Nasal cavity respiratory epithelium epithelial cell of viscerocranial mucosa (primary cell): Measurements from ENCODE around the gene SAC3D1. TPM values are rescaled to one million over a fixed set of nuclear protein-coding genes. Genes with fewer than 3 reads are reported as not detected.

Experiments
- total RNA-seq: library from RNA; depleted of rRNA; stranded (reverse); fragments of >200 nt; gene quantifications from 2 replicates; pipeline ENCODE4 v1.2.3, GENCODE V29; 2014

Gene SAC3D1
- 10.1 and 12.0 TPM in 2 replicates for total RNA-seq

GRCh38 chr11:65040847-65041622, at the start of gene SAC3D1:
SAC3D1 (plus strand) TSS chr11:65041210; CDS start chr11:65041293, 83 bp downstream.

GRCh38 chr11:64996710-64997380, 44.2 kb upstream of the SAC3D1 start, which contains the start of gene BATF2:
BATF2 (minus strand) TSS chr11:64996971; CDS start chr11:64996914, 57 bp downstream.

GRCh38 chr11:65013888-65014725, 26.9 kb upstream of the SAC3D1 start, which contains the start of gene ARL2:
ARL2 (plus strand) TSS chr11:65014160; CDS start chr11:65014208, 48 bp downstream.

GRCh38 chr11:65027213-65028067, 13.6 kb upstream of the SAC3D1 start, which contains the start of gene SNX15:
SNX15 (plus strand) TSS chr11:65027439; CDS start chr11:65027538, 99 bp downstream.

GRCh38 chr11:65058419-65059054, 17.5 kb downstream of the SAC3D1 start, which contains the start of gene NAALADL1:
NAALADL1 (minus strand) TSS chr11:65058553; CDS start chr11:65058521, 32 bp downstream.

GRCh38 chr11:65083834-65084597, 43.0 kb downstream of the SAC3D1 start, which contains the start of the genes CDCA5 and ZFPL1:
CDCA5 (minus strand) TSS chr11:65084040; CDS start chr11:65083978, 62 bp downstream.
ZFPL1 (plus strand) TSS chr11:65084222; CDS start chr11:65084699, 477 bp downstream.

Other genes with a start within 250 kb of the SAC3D1 start
- gene MAP4K2, start 238.0 kb upstream of the SAC3D1 start, total RNA-seq = 7.5 and 14.8 TPM in 2 replicates
- 10.9 and 24.8 TPM in 2 replicates for gene MEN1, start 230.7 kb upstream of the SAC3D1 start, total RNA-seq
- 7.5 and 35.9 TPM in 2 replicates for gene CDC42BPG, start 196.6 kb upstream of the SAC3D1 start, total RNA-seq
- 34.2 and 92.9 TPM in 2 replicates for gene EHD1, start 162.6 kb upstream of the SAC3D1 start, total RNA-seq
- 6.2 and 15.4 TPM in 2 replicates for gene ATG2A, start 124.0 kb upstream of the SAC3D1 start, total RNA-seq
- 16.4 and 19.4 TPM in 2 replicates for gene PPP2R5B, start 116.5 kb upstream of the SAC3D1 start, total RNA-seq
- gene GPHA2, start 105.3 kb upstream of the SAC3D1 start, total RNA-seq = not detected in 2 replicates
- gene MAJIN, start 69.1 kb upstream of the SAC3D1 start, total RNA-seq = not detected in 2 replicates
- 0.34 and 0.57 TPM in 2 replicates for gene BATF2, start 44.2 kb upstream of the SAC3D1 start, total RNA-seq
- gene ARL2, start 27.1 kb upstream of the SAC3D1 start, total RNA-seq = 60.5 and 67.8 TPM in 2 replicates
- 14.6 and 19.8 TPM in 2 replicates for gene SNX15, start 13.8 kb upstream of the SAC3D1 start, total RNA-seq
- 5.8 and 7.2 TPM in 2 replicates for gene NAALADL1, start 17.3 kb downstream of the SAC3D1 start, total RNA-seq
- under 0.01 and 0.14 TPM in 2 replicates for gene CDCA5, start 42.8 kb downstream of the SAC3D1 start, total RNA-seq
- gene ZFPL1, start 43.0 kb downstream of the SAC3D1 start, total RNA-seq = 41.0 and 64.6 TPM in 2 replicates
- 97.1 and 98.5 TPM in 2 replicates for gene VPS51, start 55.0 kb downstream of the SAC3D1 start, total RNA-seq
- 21.9 and 24.6 TPM in 2 replicates for gene TM7SF2, start 70.7 kb downstream of the SAC3D1 start, total RNA-seq
- gene ZNHIT2, start 76.5 kb downstream of the SAC3D1 start, total RNA-seq = 11.1 and 22.2 TPM in 2 replicates
- 177 and 362 TPM in 2 replicates for gene FAU, start 80.9 kb downstream of the SAC3D1 start, total RNA-seq
- 30.1 and 48.9 TPM in 2 replicates for gene MRPL49, start 81.1 kb downstream of the SAC3D1 start, total RNA-seq
- 24.9 and 39.7 TPM in 2 replicates for gene SYVN1, start 93.3 kb downstream of the SAC3D1 start, total RNA-seq
- gene SPDYC, start 129.0 kb downstream of the SAC3D1 start, total RNA-seq = not detected in 2 replicates
- 130 and 324 TPM in 2 replicates for gene CAPN1, start 140.7 kb downstream of the SAC3D1 start, total RNA-seq
- gene POLA2, start 220.8 kb downstream of the SAC3D1 start, total RNA-seq = 1.0 and 3.6 TPM in 2 replicates